ENCODE measurements around the gene RPRD1B.
"Not testable (repeated sequence)": the region's sequence is repeated elsewhere in the genome, so short reads cannot be mapped to it uniquely, and the experiment has no call there.

The RPRD1B gene

DNA sequence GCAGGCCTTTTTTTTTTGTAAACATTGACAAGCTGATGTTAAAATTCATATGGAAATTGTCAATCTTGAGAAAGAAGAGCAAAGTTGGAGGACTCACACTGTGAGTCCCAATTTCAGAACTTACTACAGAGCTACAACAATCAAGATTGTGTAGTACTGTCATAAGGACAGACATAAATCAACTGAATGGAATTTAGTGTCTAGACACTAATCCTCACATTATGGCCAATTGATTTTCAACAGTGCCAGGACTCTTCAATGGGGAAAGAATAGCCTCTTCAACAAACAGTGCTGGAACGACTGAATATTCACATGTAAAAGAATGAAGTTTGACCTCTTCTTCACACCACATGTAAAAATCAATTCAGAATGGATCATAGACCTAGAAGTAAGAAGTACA is 70.7 kb downstream of the RPRD1B start:
- Histone ChIP-seq H3K4me3 (ENCODE audit: low read length) (no peak overlapping the region), H3K9ac (ENCODE audit: low read length) (no peak overlapping the region), H3K27ac (ENCODE audit: low read length) (no peak overlapping the region), H4K20me1 (ENCODE audit: insufficient read depth, low read length) (no peaks in the 10 kb centered on the region), H3K4me1 (ENCODE audit: low read length) (peaks cover 3% of the 10 kb centered on the region), H3K9me3 (ENCODE audit: insufficient read depth, low read length) (peaks cover 16% of the 10 kb centered on the region; the same call in 1 of the 2 replicates), H2AFZ (ENCODE audit: low read depth, low read length) (no peak overlapping the region), H3K4me2 (ENCODE audit: low read length) (no peak overlapping the region), H3K79me2 (ENCODE audit: low read length) (no peaks in the 10 kb centered on the region), H3K27me3 (ENCODE audit: low read depth, low read length) (no peaks in the 10 kb centered on the region), H3K36me3 (replicated peaks; ENCODE audit: low read depth, low read length) (peaks cover 16% of the 10 kb centered on the region)
- TF ChIP-seq, protein P1, sequence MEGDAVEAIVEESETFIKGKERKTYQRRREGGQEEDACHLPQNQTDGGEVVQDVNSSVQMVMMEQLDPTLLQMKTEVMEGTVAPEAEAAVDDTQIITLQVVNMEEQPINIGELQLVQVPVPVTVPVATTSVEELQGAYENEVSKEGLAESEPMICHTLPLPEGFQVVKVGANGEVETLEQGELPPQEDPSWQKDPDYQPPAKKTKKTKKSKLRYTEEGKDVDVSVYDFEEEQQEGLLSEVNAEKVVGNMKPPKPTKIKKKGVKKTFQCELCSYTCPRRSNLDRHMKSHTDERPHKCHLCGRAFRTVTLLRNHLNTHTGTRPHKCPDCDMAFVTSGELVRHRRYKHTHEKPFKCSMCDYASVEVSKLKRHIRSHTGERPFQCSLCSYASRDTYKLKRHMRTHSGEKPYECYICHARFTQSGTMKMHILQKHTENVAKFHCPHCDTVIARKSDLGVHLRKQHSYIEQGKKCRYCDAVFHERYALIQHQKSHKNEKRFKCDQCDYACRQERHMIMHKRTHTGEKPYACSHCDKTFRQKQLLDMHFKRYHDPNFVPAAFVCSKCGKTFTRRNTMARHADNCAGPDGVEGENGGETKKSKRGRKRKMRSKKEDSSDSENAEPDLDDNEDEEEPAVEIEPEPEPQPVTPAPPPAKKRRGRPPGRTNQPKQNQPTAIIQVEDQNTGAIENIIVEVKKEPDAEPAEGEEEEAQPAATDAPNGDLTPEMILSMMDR (IDR thresholded peaks at IDR 0.05; ENCODE audit: low read depth, low read length), result no peak
- no peak for TF ChIP-seq EZH2phosphoT487 (IDR thresholded peaks at IDR 0.05; ENCODE audit: low read depth)

DNA sequence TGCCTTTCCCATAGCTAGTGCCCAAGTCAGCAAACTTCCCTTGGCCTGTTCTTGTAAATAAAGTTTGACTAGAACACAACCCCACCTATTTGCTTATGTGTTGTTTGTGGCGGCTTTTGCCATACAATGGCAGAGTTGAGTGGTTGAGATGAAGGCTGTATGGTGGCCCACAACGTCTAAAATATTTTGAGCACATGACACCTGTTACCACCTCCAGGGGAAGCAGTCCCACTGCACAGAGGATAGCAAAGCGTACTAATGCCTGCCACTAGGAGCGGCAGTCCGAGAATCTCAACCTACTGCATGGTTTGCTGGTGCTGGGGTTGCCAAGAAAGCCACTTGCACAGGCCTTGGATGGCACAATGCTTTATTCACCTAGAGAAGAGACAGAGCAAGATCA is 72.9 kb downstream of the RPRD1B start:
- Histone ChIP-seq H3K4me3 (ENCODE audit: low read length) (no peak overlapping the region), H3K27me3 (ENCODE audit: low read depth, low read length) (no peaks in the 10 kb centered on the region), H2AFZ (ENCODE audit: low read depth, low read length) (no peak overlapping the region), H3K4me2 (ENCODE audit: low read length) (no peak overlapping the region), H3K9ac (ENCODE audit: low read length) (no peak overlapping the region), H3K36me3 (replicated peaks; ENCODE audit: low read depth, low read length) (peaks cover 5% of the 10 kb centered on the region), H3K79me2 (ENCODE audit: low read length) (no peaks in the 10 kb centered on the region), H3K4me1 (ENCODE audit: low read length) (peaks cover 3% of the 10 kb centered on the region), H4K20me1 (ENCODE audit: insufficient read depth, low read length) (no peaks in the 10 kb centered on the region), H3K27ac (ENCODE audit: low read length) (no peak overlapping the region), H3K9me3 (ENCODE audit: insufficient read depth, low read length) (peaks cover 6% of the 10 kb centered on the region; the same call in 1 of the 2 replicates)
- TF ChIP-seq, protein P1 (IDR thresholded peaks at IDR 0.05; ENCODE audit: low read depth, low read length), result no peak
- no peak for TF ChIP-seq EZH2phosphoT487 (IDR thresholded peaks at IDR 0.05; ENCODE audit: low read depth)

DNA sequence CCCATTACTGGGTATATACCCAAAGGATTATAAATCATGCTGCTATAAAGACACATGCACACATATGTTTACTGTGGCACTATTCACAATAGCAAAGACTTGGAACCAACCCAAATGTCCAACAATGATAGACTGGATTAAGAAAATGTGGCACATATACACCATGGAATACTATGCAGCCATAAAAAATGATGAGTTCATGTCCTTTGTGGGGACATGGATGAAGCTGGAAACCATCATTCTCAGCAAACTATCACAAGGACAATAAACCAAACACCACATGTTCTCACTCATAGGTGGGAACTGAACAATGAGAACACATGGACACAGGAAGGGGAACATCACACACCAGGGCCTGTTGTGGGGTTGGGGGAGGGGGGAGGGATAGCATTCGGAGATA is 73.8 kb downstream of the RPRD1B start:
- not testable (repeated sequence) for H2AFZ ChIP-seq (ENCODE audit: low read depth, low read length); H3K9ac ChIP-seq (ENCODE audit: low read length); H3K27me3 ChIP-seq (ENCODE audit: low read depth, low read length); H3K79me2 ChIP-seq (ENCODE audit: low read length); H4K20me1 ChIP-seq (ENCODE audit: insufficient read depth, low read length); H3K9me3 ChIP-seq (ENCODE audit: insufficient read depth, low read length); H3K4me2 ChIP-seq (ENCODE audit: low read length); H3K4me3 ChIP-seq (ENCODE audit: low read length); H3K36me3 ChIP-seq (replicated peaks; ENCODE audit: low read depth, low read length); H3K27ac ChIP-seq (ENCODE audit: low read length)
- H3K4me1 ChIP-seq (ENCODE audit: low read length), result peaks cover 12% of the 10 kb centered on the region

DNA sequence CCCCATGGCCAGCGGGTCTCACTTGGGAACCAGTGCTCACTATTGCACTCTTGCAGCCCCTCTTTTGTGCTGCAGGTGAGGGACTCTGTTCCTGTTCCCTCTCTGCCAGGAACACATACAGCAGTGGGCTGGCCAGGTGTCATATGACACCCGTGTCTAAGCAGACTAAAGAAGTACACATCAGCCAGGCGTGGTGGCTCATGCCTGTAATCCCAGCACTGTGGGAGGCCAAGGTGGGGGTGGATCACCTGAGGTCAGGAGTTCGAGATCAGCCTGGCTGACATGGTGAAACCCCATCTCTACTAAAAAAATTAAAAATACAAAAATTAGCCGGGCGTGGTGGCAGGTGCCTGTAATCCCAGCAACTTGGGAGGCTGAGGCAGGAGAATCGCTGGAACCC is 74.4 kb downstream of the RPRD1B start:
- peaks cover 18% of the 10 kb centered on the region for H3K4me1 ChIP-seq (ENCODE audit: low read length)
- H3K4me2 ChIP-seq (ENCODE audit: low read length); H3K27ac ChIP-seq (ENCODE audit: low read length); H3K79me2 ChIP-seq (ENCODE audit: low read length); H3K9ac ChIP-seq (ENCODE audit: low read length); H3K27me3 ChIP-seq (ENCODE audit: low read depth, low read length); H2AFZ ChIP-seq (ENCODE audit: low read depth, low read length); H3K9me3 ChIP-seq (ENCODE audit: insufficient read depth, low read length); H3K4me3 ChIP-seq (ENCODE audit: low read length); H3K36me3 ChIP-seq (replicated peaks; ENCODE audit: low read depth, low read length); H4K20me1 ChIP-seq (ENCODE audit: insufficient read depth, low read length): not testable (repeated sequence)

DNA sequence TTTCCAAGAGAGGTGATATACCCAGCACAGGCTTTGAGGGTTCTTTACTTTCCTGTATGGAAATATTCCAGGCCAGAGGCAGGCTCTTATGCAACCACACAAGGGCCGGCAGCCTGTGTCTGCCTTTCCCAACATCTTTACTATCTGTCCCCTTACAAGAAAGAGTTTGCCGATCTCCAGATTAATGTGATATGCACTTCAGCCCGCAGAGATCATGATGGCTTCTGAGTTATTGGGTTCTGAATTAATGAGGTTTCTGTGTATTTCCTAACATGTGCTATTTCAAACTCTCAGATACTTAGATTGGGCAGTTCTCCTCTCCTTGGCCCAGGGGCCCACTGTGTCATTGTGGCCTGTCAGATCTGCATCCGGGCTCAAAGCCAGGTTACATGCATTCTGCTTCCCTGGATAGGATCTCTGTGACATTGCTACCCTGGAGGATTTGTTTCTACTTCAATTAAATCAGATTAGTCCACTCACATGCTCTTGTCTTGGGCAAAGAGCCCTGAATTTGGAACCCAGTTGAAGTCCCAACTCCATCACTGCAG is 75.0 kb downstream of the RPRD1B start:
- peaks cover 24% of the 10 kb centered on the region for H3K4me1 ChIP-seq (ENCODE audit: low read length)
- no peaks in the 10 kb centered on the region for H3K79me2 ChIP-seq (ENCODE audit: low read length)
- H2AFZ ChIP-seq (ENCODE audit: low read depth, low read length), result no peak overlapping the region
- H3K27ac ChIP-seq (ENCODE audit: low read length), result no peak overlapping the region
- H4K20me1 ChIP-seq (ENCODE audit: insufficient read depth, low read length), result no peaks in the 10 kb centered on the region
- H3K27me3 ChIP-seq (ENCODE audit: low read depth, low read length), result no peaks in the 10 kb centered on the region
- H3K9ac ChIP-seq (ENCODE audit: low read length), result no peak overlapping the region
- no peak for TF ChIP-seq EZH2phosphoT487 (IDR thresholded peaks at IDR 0.05; ENCODE audit: low read depth)
- TF ChIP-seq, protein P1 (IDR thresholded peaks at IDR 0.05; ENCODE audit: low read depth, low read length), result no peak
- no peak overlapping the region for H3K4me2 ChIP-seq (ENCODE audit: low read length)
- H3K36me3 ChIP-seq (replicated peaks; ENCODE audit: low read depth, low read length), result no peaks in the 10 kb centered on the region
- H3K4me3 ChIP-seq (ENCODE audit: low read length), result no peak overlapping the region
- no peaks in the 10 kb centered on the region for H3K9me3 ChIP-seq (ENCODE audit: insufficient read depth, low read length)

Data from OCI-LY3 (cell line).